ENCODE results near the gene FIG4.
"Not testable (repeated sequence)": the region's sequence is repeated elsewhere in the genome, so short reads cannot be mapped to it uniquely, and the experiment has no call there.

The FIG4 gene

GRCh38 chr6:109762769-109763441, 71.8 kb downstream of the FIG4 start:
- no peak for DNase-seq

GRCh38 chr6:109766167-109766566, 75.1 kb downstream of the FIG4 start:
- no peak for DNase-seq

- no peak for DNase-seq
Measured at GRCh38 chr6:109767961-109768360, 76.9 kb downstream of the FIG4 start.

- DNase-seq, result no peak
Measured at GRCh38 chr6:109768485-109768884, 77.4 kb downstream of the FIG4 start.

- no peak for DNase-seq
Measured at GRCh38 chr6:109769213-109769612, 78.1 kb downstream of the FIG4 start.

- DNase-seq, result no peak
Measured at GRCh38 chr6:109770047-109770446, 79.0 kb downstream of the FIG4 start.

- DNase-seq, result no peak
Measured at GRCh38 chr6:109770779-109771178, 79.7 kb downstream of the FIG4 start.

GRCh38 chr6:109771939-109772755, 81.1 kb downstream of the FIG4 start:
- DNase-seq, result not testable (repeated sequence)

GRCh38 chr6:109772883-109773431, 81.9 kb downstream of the FIG4 start:
- DNase-seq, result no peak

GRCh38 chr6:109781001-109781400, 89.9 kb downstream of the FIG4 start:
- DNase-seq, result no peak

GRCh38 chr6:109782491-109782999, 91.4 kb downstream of the FIG4 start:
- DNase-seq, result no peak

- DNase-seq, result no peak
Measured at GRCh38 chr6:109783250-109783986, 92.3 kb downstream of the FIG4 start.

GRCh38 chr6:109787312-109787711, 96.2 kb downstream of the FIG4 start:
- no peak for DNase-seq

GRCh38 chr6:109788687-109789086, 97.6 kb downstream of the FIG4 start:
- DNase-seq, result no peak

GRCh38 chr6:109790131-109790530, 99.0 kb downstream of the FIG4 start:
- DNase-seq, result no peak

- DNase-seq, result no peak
Measured at GRCh38 chr6:109791301-109791700, 100.2 kb downstream of the FIG4 start.

GRCh38 chr6:109793021-109793420, 101.9 kb downstream of the FIG4 start:
- DNase-seq, result no peak

- peak; percentile 42 for DNase-seq
Measured at GRCh38 chr6:109793792-109794191, 102.7 kb downstream of the FIG4 start.

GRCh38 chr6:109794201-109794923, 103.3 kb downstream of the FIG4 start:
- DNase-seq, result no peak

GRCh38 chr6:109795994-109796555, 105.0 kb downstream of the FIG4 start:
- no peak for DNase-seq

- no peak for DNase-seq
Measured at GRCh38 chr6:109799129-109799528, 108.0 kb downstream of the FIG4 start.

- no peak for DNase-seq
Measured at GRCh38 chr6:109799664-109800063, 108.6 kb downstream of the FIG4 start.

Measured in NCI-H1436 treated with DMSO at 0.1 percent for 48 hours (cell line).